ENCODE results near the gene RNF208.

DNA sequence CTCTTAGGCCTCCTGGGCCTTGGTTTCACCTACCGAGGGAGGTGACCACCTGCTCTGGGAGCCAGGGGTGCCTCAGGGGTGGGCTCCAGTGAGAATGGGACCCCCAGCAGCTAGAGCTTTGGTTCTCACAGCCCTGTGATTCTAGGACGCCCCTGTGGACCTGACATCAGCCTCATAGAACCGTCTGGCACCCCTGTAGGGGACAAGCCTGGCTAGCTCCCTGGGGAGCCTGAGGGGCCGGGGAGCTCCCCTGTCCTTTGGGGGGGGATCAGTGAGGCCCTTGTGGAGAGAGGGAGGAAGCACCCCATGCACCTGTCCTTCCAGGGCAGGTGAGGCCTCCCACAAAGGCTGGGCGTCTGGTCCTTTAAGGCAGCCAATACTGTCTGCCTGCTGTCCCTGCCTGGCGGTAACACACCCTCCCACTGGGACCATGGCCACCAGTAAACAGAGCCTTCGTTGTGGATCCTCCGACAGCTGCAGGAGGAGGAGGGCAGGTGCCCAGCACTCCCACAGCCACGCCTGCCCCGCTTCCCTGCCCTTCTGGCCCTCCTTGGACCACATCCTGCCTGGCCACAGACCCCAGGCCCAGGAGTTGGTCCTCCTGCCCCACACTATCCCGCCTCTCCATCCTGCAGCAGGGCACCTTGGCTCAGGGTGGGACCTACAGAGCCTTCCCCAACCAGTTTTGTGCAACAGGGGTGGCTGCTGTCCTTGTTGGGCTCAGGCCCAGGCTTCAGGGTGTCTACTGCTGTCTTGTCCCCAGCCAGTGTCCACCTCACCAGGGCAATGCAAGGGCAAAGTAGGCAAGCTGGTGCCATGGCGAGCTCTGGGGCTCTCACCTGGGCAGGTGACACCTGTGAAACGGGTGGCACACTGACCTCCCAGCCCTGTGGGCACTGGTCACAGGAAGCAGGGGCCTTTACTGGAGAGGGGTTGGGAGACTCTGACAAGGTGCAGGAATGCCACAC is 16.0 kb upstream of the RNF208 start:
- TF ChIP-seq, protein P1, sequence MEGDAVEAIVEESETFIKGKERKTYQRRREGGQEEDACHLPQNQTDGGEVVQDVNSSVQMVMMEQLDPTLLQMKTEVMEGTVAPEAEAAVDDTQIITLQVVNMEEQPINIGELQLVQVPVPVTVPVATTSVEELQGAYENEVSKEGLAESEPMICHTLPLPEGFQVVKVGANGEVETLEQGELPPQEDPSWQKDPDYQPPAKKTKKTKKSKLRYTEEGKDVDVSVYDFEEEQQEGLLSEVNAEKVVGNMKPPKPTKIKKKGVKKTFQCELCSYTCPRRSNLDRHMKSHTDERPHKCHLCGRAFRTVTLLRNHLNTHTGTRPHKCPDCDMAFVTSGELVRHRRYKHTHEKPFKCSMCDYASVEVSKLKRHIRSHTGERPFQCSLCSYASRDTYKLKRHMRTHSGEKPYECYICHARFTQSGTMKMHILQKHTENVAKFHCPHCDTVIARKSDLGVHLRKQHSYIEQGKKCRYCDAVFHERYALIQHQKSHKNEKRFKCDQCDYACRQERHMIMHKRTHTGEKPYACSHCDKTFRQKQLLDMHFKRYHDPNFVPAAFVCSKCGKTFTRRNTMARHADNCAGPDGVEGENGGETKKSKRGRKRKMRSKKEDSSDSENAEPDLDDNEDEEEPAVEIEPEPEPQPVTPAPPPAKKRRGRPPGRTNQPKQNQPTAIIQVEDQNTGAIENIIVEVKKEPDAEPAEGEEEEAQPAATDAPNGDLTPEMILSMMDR (IDR thresholded peaks at IDR 0.05) = no peak
- no peak for TF ChIP-seq EZH2 (IDR thresholded peaks at IDR 0.05; ENCODE audit: borderline replicate concordance, insufficient read depth, low read depth, low read length, poor library complexity, severe bottlenecking)

Data from B cell (primary cell).